K562 (cell line): ENCODE measurements around the gene ECSIT. TPM values are rescaled to one million over a fixed set of nuclear protein-coding genes. Genes with fewer than 3 reads are reported as not detected.

ENCODE experiments used
- ARID2 ChIP-seq: fragments of 450-650 bp; IDR thresholded peaks from 2 replicates; pipeline ENCODE4 v1.6.1; 2017; ENCODE audit warnings: antibody characterized with exemption, mild to moderate bottlenecking
- BRD9 ChIP-seq: fragments of 450-650 bp; IDR thresholded peaks from 2 replicates; pipeline ENCODE4 v1.6.1; 2018; ENCODE audit warnings: low read depth; ENCODE audit not compliant: partially characterized antibody
- CBFA2T3 ChIP-seq: fragments of 450-650 bp; IDR thresholded peaks from 2 replicates; pipeline ENCODE4 v1.6.1; 2017
- CCAR2 ChIP-seq: fragments of 200-400 bp; formaldehyde crosslinking; IDR thresholded peaks from 2 replicates; pipeline ENCODE4 v1.6.1; 2017; ENCODE audit warnings: mild to moderate bottlenecking, low read depth, low read length
- E2F3 ChIP-seq: fragments of 250-450 bp; sonication (Bioruptor Pico); IDR thresholded peaks from 2 replicates; pipeline ENCODE4 v1.4.0; 2020; ENCODE audit warnings: mild to moderate bottlenecking
- ELF1 ChIP-seq: fragments of 200-800 bp; sonication (Bioruptor generic); IDR thresholded peaks from 2 replicates; pipeline ENCODE4 v1.6.1; 2016; ENCODE audit warnings: missing genetic modification characterization, missing compliant biosample characterization
- KDM5B ChIP-seq: fragments of 200-600 bp; sonication (generic); IDR thresholded peaks from 2 replicates; pipeline ENCODE4 v1.6.1; 2012; ENCODE audit warnings: low read depth, mild to moderate bottlenecking, moderate library complexity, low read length, control low read depth, inconsistent platforms; ENCODE audit not compliant: insufficient replicate concordance
- MECOM ChIP-seq: fragments of 250-450 bp; sonication (Bioruptor Pico); IDR thresholded peaks from 2 replicates; pipeline ENCODE4 v1.8.0; 2022; ENCODE audit warnings: inconsistent platforms
- SMAD1 ChIP-seq: fragments of 150-350 bp; IDR thresholded peaks from 2 replicates; pipeline ENCODE4 v1.6.1; 2014; ENCODE audit warnings: low read length, low read depth; ENCODE audit not compliant: partially characterized antibody
- SREBF2 ChIP-seq: sonication (generic); formaldehyde crosslinking; IDR thresholded peaks from 2 replicates; pipeline ENCODE4 v1.4.0; 2020; ENCODE audit warnings: mild to moderate bottlenecking, missing genetic modification reagents
- ZNF134 ChIP-seq: fragments of 250-450 bp; sonication (Bioruptor Pico); conservative IDR thresholded peaks from 2 replicates; pipeline ENCODE4 v1.4.0; 2020
- polyA plus RNA-seq, 8 experiments: library from polyadenylated mRNA; depleted of rRNA in 4 of 8; stranded (reverse) in 5 of 8; unstranded in 3 of 8; fragments of >200 nt; fragmentation: Nextera tagmentation in 2 of 8; fragmentation: Illumina TruSeq in 1 of 8; extraction: Ambion mirVana in 2 of 8; extraction: Trizol in 1 of 8; gene quantifications; 2 replicates each; pipeline versions ENCODE4 v1.2.1 to v1.2.3, GENCODE V29; 2011 to 2014; ENCODE audit warnings: inconsistent platforms in 1 of 8, missing spikeins in 1 of 8
- total RNA-seq, 7 experiments: library from RNA; depleted of rRNA in 6 of 7; stranded (reverse); fragments of >200 nt in 6 of 7; fragmentation: Illumina TruSeq in 2 of 7; extraction: Trizol in 2 of 7; gene quantifications; 2 replicates each; pipeline versions ENCODE4 v1.2.1 to v1.2.3, GENCODE V29; 2011 to 2021; ENCODE audit warnings: low replicate concordance in 1 of 7
- TF ChIP-seq, protein P1 (sequence below), 2 experiments: fragments of 450-650 bp; IDR thresholded peaks; 2 replicates each; pipeline ENCODE4 v1.6.1; 2018; ENCODE audit warnings: mild to moderate bottlenecking in 2 of 2, low read depth in 1 of 2; ENCODE audit not compliant: partially characterized antibody in 2 of 2
- TF ChIP-seq, protein P2 (sequence below): sonication (generic); formaldehyde crosslinking; IDR thresholded peaks from 2 replicates; pipeline ENCODE4 v1.8.0; 2022; ENCODE audit warnings: mild to moderate bottlenecking, missing genetic modification reagents
- TF ChIP-seq, protein P3 (sequence below): fragments of 450-650 bp; IDR thresholded peaks from 2 replicates; pipeline ENCODE4 v1.6.1; 2018; ENCODE audit not compliant: partially characterized antibody
- TF ChIP-seq, protein P4 (sequence below), 2 experiments: fragments of 250-450 bp in 1 of 2; fragments of 450-650 bp in 1 of 2; sonication (Bioruptor Pico) in 1 of 2; IDR thresholded peaks; 2 replicates each; pipeline versions ENCODE4 v1.6.1 to v1.8.0; 2016 to 2021; ENCODE audit warnings: mild to moderate bottlenecking in 2 of 2, moderate library complexity in 2 of 2, missing compliant biosample characterization in 1 of 2, missing genetic modification characterization in 1 of 2
- TF ChIP-seq, protein P5 (sequence below): sonication (generic); IDR thresholded peaks from 2 replicates; pipeline ENCODE4 v1.6.1; 2016

ECSIT gene
- total and polyA plus RNA-seq, 9 of the 15 experiments (the other 6 are each of a cell fraction or from before 2014, with no cell fraction given), result 1.1 to 82.5 (median 43.9) TPM

- TF ChIP-seq, protein P1, sequence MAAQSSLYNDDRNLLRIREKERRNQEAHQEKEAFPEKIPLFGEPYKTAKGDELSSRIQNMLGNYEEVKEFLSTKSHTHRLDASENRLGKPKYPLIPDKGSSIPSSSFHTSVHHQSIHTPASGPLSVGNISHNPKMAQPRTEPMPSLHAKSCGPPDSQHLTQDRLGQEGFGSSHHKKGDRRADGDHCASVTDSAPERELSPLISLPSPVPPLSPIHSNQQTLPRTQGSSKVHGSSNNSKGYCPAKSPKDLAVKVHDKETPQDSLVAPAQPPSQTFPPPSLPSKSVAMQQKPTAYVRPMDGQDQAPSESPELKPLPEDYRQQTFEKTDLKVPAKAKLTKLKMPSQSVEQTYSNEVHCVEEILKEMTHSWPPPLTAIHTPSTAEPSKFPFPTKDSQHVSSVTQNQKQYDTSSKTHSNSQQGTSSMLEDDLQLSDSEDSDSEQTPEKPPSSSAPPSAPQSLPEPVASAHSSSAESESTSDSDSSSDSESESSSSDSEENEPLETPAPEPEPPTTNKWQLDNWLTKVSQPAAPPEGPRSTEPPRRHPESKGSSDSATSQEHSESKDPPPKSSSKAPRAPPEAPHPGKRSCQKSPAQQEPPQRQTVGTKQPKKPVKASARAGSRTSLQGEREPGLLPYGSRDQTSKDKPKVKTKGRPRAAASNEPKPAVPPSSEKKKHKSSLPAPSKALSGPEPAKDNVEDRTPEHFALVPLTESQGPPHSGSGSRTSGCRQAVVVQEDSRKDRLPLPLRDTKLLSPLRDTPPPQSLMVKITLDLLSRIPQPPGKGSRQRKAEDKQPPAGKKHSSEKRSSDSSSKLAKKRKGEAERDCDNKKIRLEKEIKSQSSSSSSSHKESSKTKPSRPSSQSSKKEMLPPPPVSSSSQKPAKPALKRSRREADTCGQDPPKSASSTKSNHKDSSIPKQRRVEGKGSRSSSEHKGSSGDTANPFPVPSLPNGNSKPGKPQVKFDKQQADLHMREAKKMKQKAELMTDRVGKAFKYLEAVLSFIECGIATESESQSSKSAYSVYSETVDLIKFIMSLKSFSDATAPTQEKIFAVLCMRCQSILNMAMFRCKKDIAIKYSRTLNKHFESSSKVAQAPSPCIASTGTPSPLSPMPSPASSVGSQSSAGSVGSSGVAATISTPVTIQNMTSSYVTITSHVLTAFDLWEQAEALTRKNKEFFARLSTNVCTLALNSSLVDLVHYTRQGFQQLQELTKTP (IDR thresholded peaks at IDR 0.05; ENCODE audit: low read depth in 1 of 2, partially characterized antibody in 2 of 2), result no peak
- peak; percentile 82 for TF ChIP-seq KDM5B
- TF ChIP-seq BRD9, result peak; percentile 44
- TF ChIP-seq E2F3 (CRISPR knock-in tag), result no peak
- TF ChIP-seq CCAR2, result no peak
- TF ChIP-seq, protein P2, sequence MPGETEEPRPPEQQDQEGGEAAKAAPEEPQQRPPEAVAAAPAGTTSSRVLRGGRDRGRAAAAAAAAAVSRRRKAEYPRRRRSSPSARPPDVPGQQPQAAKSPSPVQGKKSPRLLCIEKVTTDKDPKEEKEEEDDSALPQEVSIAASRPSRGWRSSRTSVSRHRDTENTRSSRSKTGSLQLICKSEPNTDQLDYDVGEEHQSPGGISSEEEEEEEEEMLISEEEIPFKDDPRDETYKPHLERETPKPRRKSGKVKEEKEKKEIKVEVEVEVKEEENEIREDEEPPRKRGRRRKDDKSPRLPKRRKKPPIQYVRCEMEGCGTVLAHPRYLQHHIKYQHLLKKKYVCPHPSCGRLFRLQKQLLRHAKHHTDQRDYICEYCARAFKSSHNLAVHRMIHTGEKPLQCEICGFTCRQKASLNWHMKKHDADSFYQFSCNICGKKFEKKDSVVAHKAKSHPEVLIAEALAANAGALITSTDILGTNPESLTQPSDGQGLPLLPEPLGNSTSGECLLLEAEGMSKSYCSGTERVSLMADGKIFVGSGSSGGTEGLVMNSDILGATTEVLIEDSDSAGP, result no peak
- TF ChIP-seq MECOM, result no peak
- TF ChIP-seq SMAD1, result no peak
- TF ChIP-seq, protein P3, sequence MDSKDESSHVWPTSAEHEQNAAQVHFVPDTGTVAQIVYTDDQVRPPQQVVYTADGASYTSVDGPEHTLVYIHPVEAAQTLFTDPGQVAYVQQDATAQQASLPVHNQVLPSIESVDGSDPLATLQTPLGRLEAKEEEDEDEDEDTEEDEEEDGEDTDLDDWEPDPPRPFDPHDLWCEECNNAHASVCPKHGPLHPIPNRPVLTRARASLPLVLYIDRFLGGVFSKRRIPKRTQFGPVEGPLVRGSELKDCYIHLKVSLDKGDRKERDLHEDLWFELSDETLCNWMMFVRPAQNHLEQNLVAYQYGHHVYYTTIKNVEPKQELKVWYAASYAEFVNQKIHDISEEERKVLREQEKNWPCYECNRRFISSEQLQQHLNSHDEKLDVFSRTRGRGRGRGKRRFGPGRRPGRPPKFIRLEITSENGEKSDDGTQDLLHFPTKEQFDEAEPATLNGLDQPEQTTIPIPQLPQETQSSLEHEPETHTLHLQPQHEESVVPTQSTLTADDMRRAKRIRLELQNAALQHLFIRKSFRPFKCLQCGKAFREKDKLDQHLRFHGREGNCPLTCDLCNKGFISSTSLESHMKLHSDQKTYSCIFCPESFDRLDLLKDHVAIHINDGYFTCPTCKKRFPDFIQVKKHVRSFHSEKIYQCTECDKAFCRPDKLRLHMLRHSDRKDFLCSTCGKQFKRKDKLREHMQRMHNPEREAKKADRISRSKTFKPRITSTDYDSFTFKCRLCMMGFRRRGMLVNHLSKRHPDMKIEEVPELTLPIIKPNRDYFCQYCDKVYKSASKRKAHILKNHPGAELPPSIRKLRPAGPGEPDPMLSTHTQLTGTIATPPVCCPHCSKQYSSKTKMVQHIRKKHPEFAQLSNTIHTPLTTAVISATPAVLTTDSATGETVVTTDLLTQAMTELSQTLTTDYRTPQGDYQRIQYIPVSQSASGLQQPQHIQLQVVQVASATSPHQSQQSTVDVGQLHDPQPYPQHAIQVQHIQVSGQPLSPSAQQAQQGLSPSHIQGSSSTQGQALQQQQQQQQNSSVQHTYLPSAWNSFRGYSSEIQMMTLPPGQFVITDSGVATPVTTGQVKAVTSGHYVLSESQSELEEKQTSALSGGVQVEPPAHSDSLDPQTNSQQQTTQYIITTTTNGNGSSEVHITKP, result peak; percentile 97
- TF ChIP-seq ELF1 (tag), result no peak
- TF ChIP-seq ZNF134, result no peak
- TF ChIP-seq, protein P4, sequence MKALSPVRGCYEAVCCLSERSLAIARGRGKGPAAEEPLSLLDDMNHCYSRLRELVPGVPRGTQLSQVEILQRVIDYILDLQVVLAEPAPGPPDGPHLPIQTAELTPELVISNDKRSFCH (CRISPR knock-in tag; IDR thresholded peaks at IDR 0.05), result no peak
- TF ChIP-seq, protein P4 (tag; IDR thresholded peaks at IDR 0.05), result no peak
- no peak for TF ChIP-seq SREBF2
- no peak for TF ChIP-seq CBFA2T3
- TF ChIP-seq ARID2, result no peak
- TF ChIP-seq, protein P5, sequence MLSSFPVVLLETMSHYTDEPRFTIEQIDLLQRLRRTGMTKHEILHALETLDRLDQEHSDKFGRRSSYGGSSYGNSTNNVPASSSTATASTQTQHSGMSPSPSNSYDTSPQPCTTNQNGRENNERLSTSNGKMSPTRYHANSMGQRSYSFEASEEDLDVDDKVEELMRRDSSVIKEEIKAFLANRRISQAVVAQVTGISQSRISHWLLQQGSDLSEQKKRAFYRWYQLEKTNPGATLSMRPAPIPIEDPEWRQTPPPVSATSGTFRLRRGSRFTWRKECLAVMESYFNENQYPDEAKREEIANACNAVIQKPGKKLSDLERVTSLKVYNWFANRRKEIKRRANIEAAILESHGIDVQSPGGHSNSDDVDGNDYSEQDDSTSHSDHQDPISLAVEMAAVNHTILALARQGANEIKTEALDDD, result 0 out of 2 replicates have a peak, but pooled peaks have one; percentile 26
Measured at GRCh38 chr19:11538232-11539036, 9.5 kb upstream of the ECSIT start, which contains the start of gene CNN1 (continued).
